ENCODE measurements around the gene MFNG.

GRCh38 chr22:37482244-37482643 lies 3.9 kb downstream of the MFNG start:
- TF ChIP-seq CTCF (IDR thresholded peaks at IDR 0.05): no peak
- no peak for TF ChIP-seq POLR2A (IDR thresholded peaks at IDR 0.05)

Measured in thyroid gland (tissue), 4 donors.